HepG2 (cell line): ENCODE results near the gene BTBD8.

Experiments
- POLR2A ChIP-seq, 2 experiments: IDR thresholded peaks; 2 replicates each; pipeline ENCODE4 v1.6.1; 2011; ENCODE audit warnings: low read depth in 2 of 2, low read length in 2 of 2, mild to moderate bottlenecking in 1 of 2, moderate library complexity in 1 of 2; ENCODE audit not compliant: insufficient read depth in 1 of 2
- TCF12 ChIP-seq, 2 experiments: fragments of 450-650 bp in 1 of 2; sonication (generic) in 1 of 2; formaldehyde crosslinking in 1 of 2; IDR thresholded peaks; 2 replicates each; pipeline versions ENCODE4 v1.6.1 to v1.8.0; 2017 to 2022; ENCODE audit warnings: antibody characterized with exemption in 1 of 2, mild to moderate bottlenecking in 1 of 2, missing genetic modification reagents in 1 of 2, moderate library complexity in 1 of 2
- ZNF746 ChIP-seq: sonication (generic); formaldehyde crosslinking; IDR thresholded peaks from 2 replicates; pipeline ENCODE4 v1.8.0; 2022; ENCODE audit warnings: mild to moderate bottlenecking, missing genetic modification reagents
- TF ChIP-seq, protein P1 (sequence below): sonication (generic); formaldehyde crosslinking; IDR thresholded peaks from 2 replicates; pipeline ENCODE4 v1.5.0; 2020; ENCODE audit warnings: mild to moderate bottlenecking, missing genetic modification reagents

- TF ChIP-seq POLR2A (IDR thresholded peaks at IDR 0.05; ENCODE audit: insufficient read depth in 1 of 2, low read depth in 2 of 2, low read length in 2 of 2) (no peak), TCF12 (IDR thresholded peaks at IDR 0.05) (no peak), TCF12 (CRISPR knock-in tag; IDR thresholded peaks at IDR 0.05) (no peak), ZNF746 (CRISPR knock-in tag) (no peak)
- TF ChIP-seq, protein P1, sequence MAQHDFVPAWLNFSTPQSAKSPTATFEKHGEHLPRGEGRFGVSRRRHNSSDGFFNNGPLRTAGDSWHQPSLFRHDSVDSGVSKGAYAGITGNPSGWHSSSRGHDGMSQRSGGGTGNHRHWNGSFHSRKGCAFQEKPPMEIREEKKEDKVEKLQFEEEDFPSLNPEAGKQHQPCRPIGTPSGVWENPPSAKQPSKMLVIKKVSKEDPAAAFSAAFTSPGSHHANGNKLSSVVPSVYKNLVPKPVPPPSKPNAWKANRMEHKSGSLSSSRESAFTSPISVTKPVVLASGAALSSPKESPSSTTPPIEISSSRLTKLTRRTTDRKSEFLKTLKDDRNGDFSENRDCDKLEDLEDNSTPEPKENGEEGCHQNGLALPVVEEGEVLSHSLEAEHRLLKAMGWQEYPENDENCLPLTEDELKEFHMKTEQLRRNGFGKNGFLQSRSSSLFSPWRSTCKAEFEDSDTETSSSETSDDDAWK (CRISPR knock-in tag), result no peak
These were observed 38.7 kb downstream of the BTBD8 start for GRCh38 chr1:92118826-92119225.
